ENCODE data around the gene ELOVL2.

- TF ChIP-seq, protein P1, sequence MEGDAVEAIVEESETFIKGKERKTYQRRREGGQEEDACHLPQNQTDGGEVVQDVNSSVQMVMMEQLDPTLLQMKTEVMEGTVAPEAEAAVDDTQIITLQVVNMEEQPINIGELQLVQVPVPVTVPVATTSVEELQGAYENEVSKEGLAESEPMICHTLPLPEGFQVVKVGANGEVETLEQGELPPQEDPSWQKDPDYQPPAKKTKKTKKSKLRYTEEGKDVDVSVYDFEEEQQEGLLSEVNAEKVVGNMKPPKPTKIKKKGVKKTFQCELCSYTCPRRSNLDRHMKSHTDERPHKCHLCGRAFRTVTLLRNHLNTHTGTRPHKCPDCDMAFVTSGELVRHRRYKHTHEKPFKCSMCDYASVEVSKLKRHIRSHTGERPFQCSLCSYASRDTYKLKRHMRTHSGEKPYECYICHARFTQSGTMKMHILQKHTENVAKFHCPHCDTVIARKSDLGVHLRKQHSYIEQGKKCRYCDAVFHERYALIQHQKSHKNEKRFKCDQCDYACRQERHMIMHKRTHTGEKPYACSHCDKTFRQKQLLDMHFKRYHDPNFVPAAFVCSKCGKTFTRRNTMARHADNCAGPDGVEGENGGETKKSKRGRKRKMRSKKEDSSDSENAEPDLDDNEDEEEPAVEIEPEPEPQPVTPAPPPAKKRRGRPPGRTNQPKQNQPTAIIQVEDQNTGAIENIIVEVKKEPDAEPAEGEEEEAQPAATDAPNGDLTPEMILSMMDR (conservative IDR thresholded peaks at IDR 0.05; ENCODE audit: low read depth, low read length), result no peak
- TF ChIP-seq EZH2 (IDR thresholded peaks at IDR 0.05; ENCODE audit: borderline replicate concordance, low read depth, low read length, poor library complexity, severe bottlenecking), result no peak
These were observed 111.0 kb downstream of the ELOVL2 start for GRCh38 chr6:10933126-10933525.
